SK-N-MC (cell line): Measurements from ENCODE around the gene RFLNA.

ENCODE experiments used
- EZH2 ChIP-seq: fragments of 200-600 bp; sonication (generic); IDR thresholded peaks from one replicate; pipeline ENCODE4 v1.6.1; 2017; ENCODE audit warnings: antibody characterized with exemption
- FOXP2 ChIP-seq: optimal IDR thresholded peaks from 2 replicates; pipeline ENCODE3; 2011; ENCODE audit warnings: mild to moderate bottlenecking, moderate library complexity; ENCODE audit not compliant: insufficient read depth; ENCODE audit errors: extremely low read length, control extremely low read depth
- POLR2AphosphoS5 ChIP-seq: IDR thresholded peaks from 2 replicates; pipeline ENCODE4 v1.6.1; 2012; ENCODE audit warnings: mild to moderate bottlenecking, low read depth, low read length, borderline replicate concordance

GRCh38 chr12:124307556-124307825 lies 12.6 kb downstream of the RFLNA start:
- TF ChIP-seq POLR2AphosphoS5, result no peak
- TF ChIP-seq EZH2, result no peak
- TF ChIP-seq FOXP2, result no peak
